Tibial artery (tissue), 4 donors: Measurements from ENCODE around the gene RXRB.

Experiments used
- DNase-seq, 2 donors: peaks; one replicate each; pipeline ENCODE4 v3.0.0-alpha.2; 2019
- H3K27ac ChIP-seq, 2 donors: fragments of 200-600 bp; sonication (generic) in 1 of 2; 1 replicate in 1 of 2; 2 replicates in 1 of 2; pipeline ENCODE4 v1.5.1; 2018 to 2019; ENCODE audit warnings: mild to moderate bottlenecking in 1 of 2
- H3K27me3 ChIP-seq, 2 donors: fragments of 200-600 bp; sonication (generic) in 1 of 2; one replicate each; pipeline versions ENCODE4 v1.5.1 to v1.6.0; 2016 to 2019
- H3K36me3 ChIP-seq, 3 donors: fragments of 200-600 bp; sonication (generic) in 2 of 3; one replicate each; pipeline ENCODE4 v1.5.1; 2016 to 2019; ENCODE audit warnings: mild to moderate bottlenecking in 2 of 3
- H3K4me1 ChIP-seq, 4 donors: fragments of 200-600 bp; sonication (generic) in 2 of 4; 1 replicate in 3 of 4; 2 replicates in 1 of 4; pipeline ENCODE4 v1.5.1; 2016 to 2019
- H3K4me3 ChIP-seq, 2 donors: fragments of 200-600 bp; sonication (generic) in 1 of 2; 1 replicate in 1 of 2; 2 replicates in 1 of 2; pipeline ENCODE4 v1.5.1; 2018 to 2019; ENCODE audit warnings: mild to moderate bottlenecking in 2 of 2
- H3K9me3 ChIP-seq, 3 donors: fragments of 200-600 bp; sonication (generic) in 1 of 3; one replicate each; pipeline ENCODE4 v1.5.1; 2016 to 2019
- intact Hi-C: fragments of 100-400 bp; cut with DNase I; formaldehyde crosslinking; loops from one replicate; pipeline ENCODE4 v1.15.0; 2023; ENCODE audit warnings: low total_unique reads
- TF ChIP-seq, protein P1 (sequence below), 2 experiments: fragments of 200-600 bp in 1 of 2; fragments of 450-650 bp in 1 of 2; IDR thresholded peaks; one replicate each; pipeline ENCODE4 v1.5.1; 2017 to 2019; ENCODE audit warnings: antibody characterized with exemption in 2 of 2, mild to moderate bottlenecking in 1 of 2, moderate library complexity in 1 of 2

RXRB gene

GRCh38 chr6:33215271-33216116 lies 15.0 kb upstream of the RXRB start:
- Histone ChIP-seq H3K27ac (no peak overlapping the region), H3K4me1 (peaks cover 0 to 21% (median 14%) of the 10 kb centered on the region in 4 donors), H3K36me3 (peaks cover 0 to 16% (median 12%) of the 10 kb centered on the region in 3 donors), H3K9me3 (no peaks in the 10 kb centered on the region), H3K27me3 (peaks cover 0 to 11% of the 10 kb centered on the region in 2 donors), H3K4me3 (no peak overlapping the region)
- DNase-seq: peak in 1 of 2 donors; percentile 35
- TF ChIP-seq, protein P1, sequence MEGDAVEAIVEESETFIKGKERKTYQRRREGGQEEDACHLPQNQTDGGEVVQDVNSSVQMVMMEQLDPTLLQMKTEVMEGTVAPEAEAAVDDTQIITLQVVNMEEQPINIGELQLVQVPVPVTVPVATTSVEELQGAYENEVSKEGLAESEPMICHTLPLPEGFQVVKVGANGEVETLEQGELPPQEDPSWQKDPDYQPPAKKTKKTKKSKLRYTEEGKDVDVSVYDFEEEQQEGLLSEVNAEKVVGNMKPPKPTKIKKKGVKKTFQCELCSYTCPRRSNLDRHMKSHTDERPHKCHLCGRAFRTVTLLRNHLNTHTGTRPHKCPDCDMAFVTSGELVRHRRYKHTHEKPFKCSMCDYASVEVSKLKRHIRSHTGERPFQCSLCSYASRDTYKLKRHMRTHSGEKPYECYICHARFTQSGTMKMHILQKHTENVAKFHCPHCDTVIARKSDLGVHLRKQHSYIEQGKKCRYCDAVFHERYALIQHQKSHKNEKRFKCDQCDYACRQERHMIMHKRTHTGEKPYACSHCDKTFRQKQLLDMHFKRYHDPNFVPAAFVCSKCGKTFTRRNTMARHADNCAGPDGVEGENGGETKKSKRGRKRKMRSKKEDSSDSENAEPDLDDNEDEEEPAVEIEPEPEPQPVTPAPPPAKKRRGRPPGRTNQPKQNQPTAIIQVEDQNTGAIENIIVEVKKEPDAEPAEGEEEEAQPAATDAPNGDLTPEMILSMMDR (IDR thresholded peaks at IDR 0.05): no peak
- intact Hi-C loops: no loop called here

- Histone ChIP-seq H3K4me1 (peaks cover 0 to 22% (median 15%) of the 10 kb centered on the region in 4 donors), H3K4me3 (peak overlapping the region; percentile 52 to 54), H3K9me3 (no peaks in the 10 kb centered on the region), H3K27ac (peak overlapping the region in 1 of 2 donors; percentile 56), H3K36me3 (peaks cover 0 to 28% (median 22%) of the 10 kb centered on the region in 3 donors), H3K27me3 (peaks cover 0 to 2% of the 10 kb centered on the region in 2 donors)
- TF ChIP-seq, protein P1 (IDR thresholded peaks at IDR 0.05): no peak
- intact Hi-C loops: loop anchor here (5.0 kb wide), 1 partner anchor 33 kb away; no protein-coding TSS in a partner anchor
- no peak for DNase-seq
Measured at GRCh38 chr6:33213989-33214335, 13.5 kb upstream of the RXRB start.

DNA sequence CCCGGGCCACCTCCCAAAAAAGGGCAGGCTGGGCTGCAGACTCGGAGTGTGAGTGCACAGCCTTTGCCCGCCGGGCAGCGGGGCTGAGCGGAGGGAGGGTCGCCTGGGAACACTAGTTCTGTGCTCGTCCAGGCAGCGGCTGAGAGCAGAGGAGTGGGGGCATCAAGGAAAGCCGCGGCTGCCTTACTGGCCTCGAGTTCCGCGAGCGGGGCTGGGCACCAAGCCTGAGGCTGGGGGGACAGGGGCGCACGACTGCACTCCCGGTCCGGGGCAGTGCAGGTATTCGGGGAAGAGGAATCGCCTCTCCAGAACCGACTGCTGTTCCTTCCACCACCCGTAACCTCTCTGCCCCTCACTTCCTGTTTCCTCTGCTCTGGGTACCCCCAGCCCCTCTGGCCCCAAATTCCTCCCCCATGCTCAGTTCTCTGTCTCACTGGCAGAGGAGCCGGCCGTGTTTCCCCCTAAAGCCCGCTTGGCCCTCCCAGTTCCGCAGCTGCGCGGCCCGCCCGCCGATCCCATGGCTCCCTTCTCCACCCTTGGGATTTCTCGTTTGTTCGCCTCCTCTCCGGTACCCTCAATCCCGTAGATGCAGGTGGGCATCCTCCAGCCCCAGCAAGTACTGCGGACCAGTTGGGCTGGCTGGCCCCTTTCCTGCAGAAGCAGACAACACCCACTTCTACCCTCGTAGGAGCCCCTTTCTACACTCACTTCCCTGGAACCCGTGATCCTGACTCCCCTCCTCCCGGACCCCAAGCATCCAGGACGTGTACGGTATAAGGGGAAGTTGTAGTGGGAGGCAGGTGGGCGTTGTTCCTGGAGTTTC lies 12.9 kb upstream of the RXRB start:
- H3K27ac ChIP-seq: peak overlapping the region in 1 of 2 donors; percentile 56
- H3K9me3 ChIP-seq: no peaks in the 10 kb centered on the region
- DNase-seq: peak in 1 of 2 donors; percentile 68
- TF ChIP-seq, protein P1 (IDR thresholded peaks at IDR 0.05): no peak
- H3K4me1 ChIP-seq: peaks cover 0 to 26% (median 19%) of the 10 kb centered on the region in 4 donors
- peak overlapping the region; percentile 52 to 54 for H3K4me3 ChIP-seq
- H3K27me3 ChIP-seq: no peaks in the 10 kb centered on the region
- intact Hi-C loops: loop anchor here (5.0 kb wide), 1 partner anchor 34 kb away; no protein-coding TSS in a partner anchor
- peaks cover 0 to 28% (median 22%) of the 10 kb centered on the region in 3 donors for H3K36me3 ChIP-seq

GRCh38 chr6:33212857-33213165 lies 12.3 kb upstream of the RXRB start:
- Histone ChIP-seq H3K27ac (peak overlapping the region in 1 of 2 donors; percentile 56), H3K4me3 (peak overlapping the region; percentile 52 to 54), H3K36me3 (peaks cover 0 to 28% (median 22%) of the 10 kb centered on the region in 3 donors), H3K4me1 (peaks cover 0 to 26% (median 19%) of the 10 kb centered on the region in 4 donors), H3K27me3 (no peaks in the 10 kb centered on the region), H3K9me3 (no peaks in the 10 kb centered on the region)
- intact Hi-C loops: loop anchor here (5.0 kb wide), 1 partner anchor 34 kb away; no protein-coding TSS in a partner anchor
- TF ChIP-seq, protein P1 (IDR thresholded peaks at IDR 0.05): no peak
- DNase-seq: no peak

- Histone ChIP-seq H3K4me1 (peaks cover 0 to 34% (median 26%) of the 10 kb centered on the region in 4 donors), H3K9me3 (no peaks in the 10 kb centered on the region), H3K27me3 (no peaks in the 10 kb centered on the region), H3K36me3 (peaks cover 0 to 28% (median 22%) of the 10 kb centered on the region in 3 donors), H3K27ac (no peak overlapping the region), H3K4me3 (no peak overlapping the region)
- intact Hi-C loops: loop anchor here (5.0 kb wide), 1 partner anchor 35 kb away; no protein-coding TSS in a partner anchor
- TF ChIP-seq, protein P1 (IDR thresholded peaks at IDR 0.05): no peak
- DNase-seq: peak in 1 of 2 donors; percentile 63
Measured at GRCh38 chr6:33211666-33212422, 11.4 kb upstream of the RXRB start.
